Non-pigmented ciliary epithelial cell (primary cell): ENCODE results near the gene CD7.
A peak's percentile ranks its signal among the peaks of the same experiment; 100 is the strongest.
"Not testable (repeated sequence)": the region's sequence is repeated elsewhere in the genome, so short reads cannot be mapped to it uniquely, and the experiment has no call there.

Experiments
- DNase-seq: peaks from one replicate; pipeline ENCODE4 v3.0.0-alpha.2; 2010; ENCODE audit warnings: low read depth

Gene CD7

GRCh38 chr17:82317394-82318168 lies at the start of gene CD7:
TSS of gene CD7 (minus strand) at chr17:82317608. CDS start at chr17:82317495, 113 bp downstream.
- no peak for DNase-seq

- no peak for DNase-seq
Observed at GRCh38 chr17:82366749-82367148, 49.3 kb upstream of the CD7 start.

- DNase-seq: no peak
Observed at GRCh38 chr17:82365606-82366295, 48.3 kb upstream of the CD7 start.

GRCh38 chr17:82361885-82362633 lies 44.7 kb upstream of the CD7 start:
- DNase-seq: no peak

- not testable (repeated sequence) for DNase-seq
Observed at GRCh38 chr17:82359451-82360074, 42.2 kb upstream of the CD7 start.

- no peak for DNase-seq
Observed at GRCh38 chr17:82358465-82359350, 41.3 kb upstream of the CD7 start, which contains the start of gene TEX19. TSS of gene TEX19 (plus strand) at chr17:82359247. CDS start at chr17:82362151, 2,904 bp downstream.

- DNase-seq: no peak
Observed at GRCh38 chr17:82357394-82357793, 40.0 kb upstream of the CD7 start.

- DNase-seq: no peak
Observed at GRCh38 chr17:82356845-82357355, 39.5 kb upstream of the CD7 start.

- DNase-seq: no peak
Observed at GRCh38 chr17:82355770-82356427, 38.5 kb upstream of the CD7 start.

- no peak for DNase-seq
Observed at GRCh38 chr17:82354804-82355308, 37.4 kb upstream of the CD7 start.

- no peak for DNase-seq
Observed at GRCh38 chr17:82353484-82353883, 36.1 kb upstream of the CD7 start.

- DNase-seq: peak; percentile 57
Observed at GRCh38 chr17:82351713-82352488, 34.5 kb upstream of the CD7 start.

GRCh38 chr17:82351254-82351712 lies 33.9 kb upstream of the CD7 start:
- no peak for DNase-seq

GRCh38 chr17:82350182-82351030 lies 33.0 kb upstream of the CD7 start:
- DNase-seq: no peak

- DNase-seq: no peak
Observed at GRCh38 chr17:82349287-82349701, 31.9 kb upstream of the CD7 start.

- no peak for DNase-seq
Observed at GRCh38 chr17:82348866-82349265, 31.5 kb upstream of the CD7 start.

- no peak for DNase-seq
Observed at GRCh38 chr17:82348434-82348833, 31.0 kb upstream of the CD7 start.

GRCh38 chr17:82347994-82348393 lies 30.6 kb upstream of the CD7 start:
- DNase-seq: not testable (repeated sequence)
